ENCODE data around the gene B3GALT6.
A peak's percentile ranks its signal among the peaks of the same experiment; 100 is the strongest.
"Not testable (repeated sequence)": the region's sequence is repeated elsewhere in the genome, so short reads cannot be mapped to it uniquely, and the experiment has no call there.

B3GALT6 gene

GRCh38 chr1:1232208-1232795 lies at the start of gene B3GALT6:
Gene B3GALT6 (plus strand): TSS chr1:1232237. CDS start chr1:1232279, 42 bp downstream.
- H3K27me3 ChIP-seq (ENCODE audit: low read depth, low read length): no peaks in the 10 kb centered on the region
- H3K9me3 ChIP-seq (ENCODE audit: control insufficient read depth in 1 of 2, low read length in 2 of 2): no peaks in the 10 kb centered on the region
- peak within 1 kb of the TSS; percentile 82 to 98 for H3K4me3 ChIP-seq (ENCODE audit: low read depth in 1 of 2, low read length in 2 of 2)
- H3K27ac ChIP-seq (ENCODE audit: low read length): peak within 1 kb of the TSS; percentile 79
- H3K36me3 ChIP-seq (ENCODE audit: control insufficient read depth in 1 of 2, insufficient read depth in 2 of 2, low read length in 2 of 2): peaks cover 5 to 24% of the 10 kb centered on the region in 2 donors
- peaks cover 0 to 32% of the 10 kb centered on the region in 2 donors for H3K4me1 ChIP-seq (ENCODE audit: control insufficient read depth in 1 of 2, insufficient read depth in 2 of 2, low read length in 2 of 2)

- no peaks in the 10 kb centered on the region for H3K4me1 ChIP-seq (ENCODE audit: control insufficient read depth in 1 of 2, insufficient read depth in 2 of 2, low read length in 2 of 2)
- no peak overlapping the region for H3K27ac ChIP-seq (ENCODE audit: low read length)
- no peaks in the 10 kb centered on the region for H3K36me3 ChIP-seq (ENCODE audit: control insufficient read depth in 1 of 2, insufficient read depth in 2 of 2, low read length in 2 of 2)
- H3K4me3 ChIP-seq (ENCODE audit: low read depth in 1 of 2, low read length in 2 of 2): no peak overlapping the region
- H3K27me3 ChIP-seq (ENCODE audit: low read depth, low read length): no peaks in the 10 kb centered on the region
- H3K9me3 ChIP-seq (ENCODE audit: control insufficient read depth in 1 of 2, low read length in 2 of 2): no peaks in the 10 kb centered on the region
These were observed 49.4 kb upstream of the B3GALT6 start for GRCh38 chr1:1182491-1183220.

- no peaks in the 10 kb centered on the region for H3K27me3 ChIP-seq (ENCODE audit: low read depth, low read length)
- H3K4me3 ChIP-seq (ENCODE audit: low read depth in 1 of 2, low read length in 2 of 2): no peak overlapping the region
- H3K27ac ChIP-seq (ENCODE audit: low read length): no peak overlapping the region
- no peaks in the 10 kb centered on the region for H3K36me3 ChIP-seq (ENCODE audit: control insufficient read depth in 1 of 2, insufficient read depth in 2 of 2, low read length in 2 of 2)
- no peaks in the 10 kb centered on the region for H3K4me1 ChIP-seq (ENCODE audit: control insufficient read depth in 1 of 2, insufficient read depth in 2 of 2, low read length in 2 of 2)
- H3K9me3 ChIP-seq (ENCODE audit: control insufficient read depth in 1 of 2, low read length in 2 of 2): no peaks in the 10 kb centered on the region
These were observed 48.8 kb upstream of the B3GALT6 start for GRCh38 chr1:1183221-1183747.

GRCh38 chr1:1183833-1184775 lies 47.9 kb upstream of the B3GALT6 start:
- Histone ChIP-seq H3K27ac (ENCODE audit: low read length) (no peak overlapping the region), H3K4me3 (ENCODE audit: low read depth in 1 of 2, low read length in 2 of 2) (no peak overlapping the region), H3K27me3 (ENCODE audit: low read depth, low read length) (no peaks in the 10 kb centered on the region), H3K4me1 (ENCODE audit: control insufficient read depth in 1 of 2, insufficient read depth in 2 of 2, low read length in 2 of 2) (no peaks in the 10 kb centered on the region), H3K36me3 (ENCODE audit: control insufficient read depth in 1 of 2, insufficient read depth in 2 of 2, low read length in 2 of 2) (no peaks in the 10 kb centered on the region), H3K9me3 (ENCODE audit: control insufficient read depth in 1 of 2, low read length in 2 of 2) (no peaks in the 10 kb centered on the region)

- H3K36me3 ChIP-seq (ENCODE audit: control insufficient read depth in 1 of 2, insufficient read depth in 2 of 2, low read length in 2 of 2): no peaks in the 10 kb centered on the region
- no peaks in the 10 kb centered on the region for H3K9me3 ChIP-seq (ENCODE audit: control insufficient read depth in 1 of 2, low read length in 2 of 2)
- H3K4me3 ChIP-seq (ENCODE audit: low read depth in 1 of 2, low read length in 2 of 2): no peak overlapping the region
- H3K4me1 ChIP-seq (ENCODE audit: control insufficient read depth in 1 of 2, insufficient read depth in 2 of 2, low read length in 2 of 2): no peaks in the 10 kb centered on the region
- H3K27ac ChIP-seq (ENCODE audit: low read length): no peak overlapping the region
- no peaks in the 10 kb centered on the region for H3K27me3 ChIP-seq (ENCODE audit: low read depth, low read length)
These were observed 46.8 kb upstream of the B3GALT6 start for GRCh38 chr1:1185101-1185765.

GRCh38 chr1:1187938-1188337 lies 44.1 kb upstream of the B3GALT6 start:
- no peak overlapping the region for H3K4me3 ChIP-seq (ENCODE audit: low read depth in 1 of 2, low read length in 2 of 2)
- no peak overlapping the region for H3K27ac ChIP-seq (ENCODE audit: low read length)
- H3K4me1 ChIP-seq (ENCODE audit: control insufficient read depth in 1 of 2, insufficient read depth in 2 of 2, low read length in 2 of 2): no peaks in the 10 kb centered on the region
- no peaks in the 10 kb centered on the region for H3K27me3 ChIP-seq (ENCODE audit: low read depth, low read length)
- H3K9me3 ChIP-seq (ENCODE audit: control insufficient read depth in 1 of 2, low read length in 2 of 2): no peaks in the 10 kb centered on the region
- H3K36me3 ChIP-seq (ENCODE audit: control insufficient read depth in 1 of 2, insufficient read depth in 2 of 2, low read length in 2 of 2): no peaks in the 10 kb centered on the region

- no peaks in the 10 kb centered on the region for H3K27me3 ChIP-seq (ENCODE audit: low read depth, low read length)
These were observed 42.9 kb upstream of the B3GALT6 start for GRCh38 chr1:1189111-1189510.

GRCh38 chr1:1191734-1192133 lies 40.3 kb upstream of the B3GALT6 start:
- Histone ChIP-seq H3K4me1 (ENCODE audit: control insufficient read depth in 1 of 2, insufficient read depth in 2 of 2, low read length in 2 of 2) (no peaks in the 10 kb centered on the region), H3K36me3 (ENCODE audit: control insufficient read depth in 1 of 2, insufficient read depth in 2 of 2, low read length in 2 of 2) (no peaks in the 10 kb centered on the region), H3K27ac (ENCODE audit: low read length) (no peak overlapping the region), H3K9me3 (ENCODE audit: control insufficient read depth in 1 of 2, low read length in 2 of 2) (peaks cover 3 to 5% of the 10 kb centered on the region in 2 donors), H3K4me3 (ENCODE audit: low read depth in 1 of 2, low read length in 2 of 2) (no peak overlapping the region), H3K27me3 (ENCODE audit: low read depth, low read length) (no peaks in the 10 kb centered on the region)

More at GRCh38 chr1:1189111-1189510, 42.9 kb upstream of the B3GALT6 start:
- H3K9me3 ChIP-seq (ENCODE audit: control insufficient read depth in 1 of 2, low read length in 2 of 2): peaks cover 0 to under 1% of the 10 kb centered on the region in 2 donors
- no peak overlapping the region for H3K27ac ChIP-seq (ENCODE audit: low read length)
- no peaks in the 10 kb centered on the region for H3K36me3 ChIP-seq (ENCODE audit: control insufficient read depth in 1 of 2, insufficient read depth in 2 of 2, low read length in 2 of 2)
- H3K4me1 ChIP-seq (ENCODE audit: control insufficient read depth in 1 of 2, insufficient read depth in 2 of 2, low read length in 2 of 2): no peaks in the 10 kb centered on the region
- H3K4me3 ChIP-seq (ENCODE audit: low read depth in 1 of 2, low read length in 2 of 2): no peak overlapping the region

- H3K27ac ChIP-seq (ENCODE audit: low read length): no peak overlapping the region
- no peaks in the 10 kb centered on the region for H3K4me1 ChIP-seq (ENCODE audit: control insufficient read depth in 1 of 2, insufficient read depth in 2 of 2, low read length in 2 of 2)
- no peaks in the 10 kb centered on the region for H3K27me3 ChIP-seq (ENCODE audit: low read depth, low read length)
- no peaks in the 10 kb centered on the region for H3K36me3 ChIP-seq (ENCODE audit: control insufficient read depth in 1 of 2, insufficient read depth in 2 of 2, low read length in 2 of 2)
- no peak overlapping the region for H3K4me3 ChIP-seq (ENCODE audit: low read depth in 1 of 2, low read length in 2 of 2)
- H3K9me3 ChIP-seq (ENCODE audit: control insufficient read depth in 1 of 2, low read length in 2 of 2): peaks cover 3 to 5% of the 10 kb centered on the region in 2 donors
These were observed 37.3 kb upstream of the B3GALT6 start for GRCh38 chr1:1194723-1195122.

GRCh38 chr1:1195726-1196125 lies 36.3 kb upstream of the B3GALT6 start:
- not testable (repeated sequence) for H3K36me3 ChIP-seq (ENCODE audit: control insufficient read depth in 1 of 2, insufficient read depth in 2 of 2, low read length in 2 of 2); H3K4me3 ChIP-seq (ENCODE audit: low read depth in 1 of 2, low read length in 2 of 2); H3K27me3 ChIP-seq (ENCODE audit: low read depth, low read length); H3K27ac ChIP-seq (ENCODE audit: low read length); H3K9me3 ChIP-seq (ENCODE audit: control insufficient read depth in 1 of 2, low read length in 2 of 2); H3K4me1 ChIP-seq (ENCODE audit: control insufficient read depth in 1 of 2, insufficient read depth in 2 of 2, low read length in 2 of 2)
